Globus pallidus (tissue), 1 donor: ENCODE results near the gene ADAMTS10.
"Not testable (repeated sequence)": the region's sequence is repeated elsewhere in the genome, so short reads cannot be mapped to it uniquely, and the experiment has no call there.

ENCODE experiments used
- DNase-seq: peaks from one replicate; pipeline ENCODE4 v3.0.0-alpha.2; 2015; ENCODE audit warnings: low spot score

ADAMTS10 gene

GRCh38 chr19:8592231-8593009 is 18.1 kb downstream of the ADAMTS10 start:
- peak; percentile 70 for DNase-seq

- DNase-seq = no peak
Measured at GRCh38 chr19:8589177-8589714, 21.3 kb downstream of the ADAMTS10 start.

- DNase-seq = no peak
Measured at GRCh38 chr19:8585894-8586750, 24.4 kb downstream of the ADAMTS10 start.

GRCh38 chr19:8584965-8585893 is 25.3 kb downstream of the ADAMTS10 start:
- DNase-seq = no peak

- DNase-seq = peak; percentile 55
Measured at GRCh38 chr19:8580710-8581281, 29.7 kb downstream of the ADAMTS10 start.

GRCh38 chr19:8578642-8579265 is 31.8 kb downstream of the ADAMTS10 start:
- DNase-seq = peak; percentile 47

- DNase-seq = no peak
Measured at GRCh38 chr19:8577741-8578140, 32.8 kb downstream of the ADAMTS10 start.

- DNase-seq = peak; percentile 45
Measured at GRCh38 chr19:8577247-8577646, 33.3 kb downstream of the ADAMTS10 start, which contains the start of gene MYO1F. Gene MYO1F, minus strand, starts transcription at chr19:8577442. Its CDS starts 133 bp downstream, at chr19:8577309.

- DNase-seq = no peak
Measured at GRCh38 chr19:8576273-8576993, 34.1 kb downstream of the ADAMTS10 start.

- no peak for DNase-seq
Measured at GRCh38 chr19:8575467-8575997, 35.0 kb downstream of the ADAMTS10 start.

- not testable (repeated sequence) for DNase-seq
Measured at GRCh38 chr19:8574619-8574922, 35.9 kb downstream of the ADAMTS10 start.

- DNase-seq = no peak
Measured at GRCh38 chr19:8573316-8573715, 37.2 kb downstream of the ADAMTS10 start.

GRCh38 chr19:8571006-8571411 is 39.5 kb downstream of the ADAMTS10 start:
- peak; percentile 45 for DNase-seq

GRCh38 chr19:8569066-8569771 is 41.3 kb downstream of the ADAMTS10 start:
- DNase-seq = peak; percentile 40

- peak; percentile 40 for DNase-seq
Measured at GRCh38 chr19:8567522-8568172, 42.9 kb downstream of the ADAMTS10 start.

GRCh38 chr19:8566855-8567254 is 43.7 kb downstream of the ADAMTS10 start:
- no peak for DNase-seq

- DNase-seq = not testable (repeated sequence)
Measured at GRCh38 chr19:8564866-8565265, 45.6 kb downstream of the ADAMTS10 start.

GRCh38 chr19:8561075-8561764 is 49.3 kb downstream of the ADAMTS10 start:
- no peak for DNase-seq
